Spinal cord (tissue), 10 donors: ENCODE data around the gene ZNF148. TPM values are rescaled to one million over a fixed set of nuclear protein-coding genes. Genes with fewer than 3 reads are reported as not detected.

ENCODE experiments used
- DNase-seq, 6 donors: peaks; one replicate each; pipeline versions ENCODE4 v3.0.0 to v3.0.0-alpha.2; 2013 to 2015; ENCODE audit warnings: low spot score in 6 of 6, low read depth in 4 of 6
- H3K27ac ChIP-seq: one replicate; pipeline ENCODE4 v1.5.1; 2013; ENCODE audit warnings: low read depth, low read length, control low read depth
- H3K27me3 ChIP-seq: one replicate; pipeline ENCODE4 v1.6.1; 2013; ENCODE audit warnings: low read length; ENCODE audit not compliant: control insufficient read depth, insufficient read depth
- H3K36me3 ChIP-seq: one replicate; pipeline ENCODE4 v1.6.1; 2013; ENCODE audit warnings: low read length; ENCODE audit not compliant: control insufficient read depth, insufficient read depth
- H3K4me1 ChIP-seq: one replicate; pipeline ENCODE4 v1.6.1; 2013; ENCODE audit warnings: low read length; ENCODE audit not compliant: control insufficient read depth, insufficient read depth
- H3K4me3 ChIP-seq: one replicate; pipeline ENCODE4 v1.5.1; 2013; ENCODE audit warnings: low read depth, low read length, control low read depth
- H3K9me3 ChIP-seq: one replicate; pipeline ENCODE4 v1.6.1; 2013; ENCODE audit warnings: low read length; ENCODE audit not compliant: control insufficient read depth, insufficient read depth
- WGBS: methylation state at CpG from one replicate; pipeline ENCODE4 v1.1.5; 2013; ENCODE audit warnings: missing lambda C conversion rate; ENCODE audit not compliant: insufficient coverage; 5-methylcytosine and 5-hydroxymethylcytosine counted together
- polyA plus RNA-seq, 2 donors: library from polyadenylated mRNA; unstranded; fragments of 120-200 nt; gene quantifications; one replicate each; pipeline ENCODE4 v1.2.1, GENCODE V29; 2013; ENCODE audit not compliant: insufficient read length in 2 of 2
- total RNA-seq, 2 donors: library from RNA; depleted of rRNA in 1 of 2; stranded (reverse); fragments of 120-200 nt in 1 of 2; fragments of >200 nt in 1 of 2; gene quantifications; one replicate each; pipeline versions ENCODE4 v1.2.3 to v1.2.4, GENCODE V29; 2013 to 2014
- donor health status: healthy.

ZNF148 gene
- total and polyA plus RNA-seq, 4 donors = 18.1 to 51.4 (median 40.8) TPM

GRCh38 chr3:125278155-125278554 lies 97.0 kb downstream of the ZNF148 start:
- Histone ChIP-seq H3K36me3 (peaks cover 3% of the 10 kb centered on the region), H3K4me1 (peaks cover 3% of the 10 kb centered on the region), H3K4me3 (no peak overlapping the region), H3K27me3 (no peaks in the 10 kb centered on the region), H3K9me3 (no peaks in the 10 kb centered on the region), H3K27ac (no peak overlapping the region)
- whole genome bisulfite sequencing = 100% methylated on average over 2 of the region's 2 CpGs
- DNase-seq = no peak

GRCh38 chr3:125271127-125271526 lies 104.0 kb downstream of the ZNF148 start:
- H3K9me3 ChIP-seq = peaks cover 4% of the 10 kb centered on the region
- 76% methylated on average over 6 of the region's 7 CpGs for WGBS
- no peak for DNase-seq
- H3K4me3 ChIP-seq = no peak overlapping the region
- no peaks in the 10 kb centered on the region for H3K27me3 ChIP-seq
- no peaks in the 10 kb centered on the region for H3K36me3 ChIP-seq
- no peaks in the 10 kb centered on the region for H3K4me1 ChIP-seq
- no peak overlapping the region for H3K27ac ChIP-seq

- Histone ChIP-seq H3K36me3 (no peaks in the 10 kb centered on the region), H3K27ac (no peak overlapping the region), H3K4me1 (no peaks in the 10 kb centered on the region), H3K4me3 (no peak overlapping the region), H3K27me3 (no peaks in the 10 kb centered on the region), H3K9me3 (peaks cover 4% of the 10 kb centered on the region)
- no CpG with 5 or more reads among the region's 1 CpG for WGBS
- DNase-seq = no peak
These were observed 107.7 kb downstream of the ZNF148 start for GRCh38 chr3:125267460-125267859.

DNA sequence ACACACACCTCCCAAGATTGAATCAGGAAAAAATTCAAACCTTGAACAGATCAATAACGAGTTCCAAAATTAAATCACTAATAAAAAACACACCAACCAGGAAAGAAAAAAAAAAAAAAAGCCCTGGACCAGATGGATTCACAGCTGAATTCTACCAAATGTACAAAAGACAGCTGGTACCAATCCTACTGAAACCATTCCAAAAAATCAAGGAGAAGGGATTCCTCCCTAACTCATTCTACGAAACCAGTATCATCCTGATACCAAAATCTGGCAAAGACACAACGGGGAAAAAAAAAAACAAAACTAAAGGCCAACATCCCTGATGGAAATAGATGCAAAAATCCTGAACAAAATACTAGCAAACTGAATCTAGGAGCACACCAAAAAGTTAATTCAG lies 108.2 kb downstream of the ZNF148 start:
- Histone ChIP-seq H3K27ac (no peak overlapping the region), H3K27me3 (no peaks in the 10 kb centered on the region), H3K9me3 (peaks cover 4% of the 10 kb centered on the region), H3K36me3 (no peaks in the 10 kb centered on the region), H3K4me1 (no peaks in the 10 kb centered on the region), H3K4me3 (no peak overlapping the region)
- DNase-seq = peak in 1 of 6 donors; percentile 52
- WGBS = no CpG with 5 or more reads among the region's 3 CpGs

DNA sequence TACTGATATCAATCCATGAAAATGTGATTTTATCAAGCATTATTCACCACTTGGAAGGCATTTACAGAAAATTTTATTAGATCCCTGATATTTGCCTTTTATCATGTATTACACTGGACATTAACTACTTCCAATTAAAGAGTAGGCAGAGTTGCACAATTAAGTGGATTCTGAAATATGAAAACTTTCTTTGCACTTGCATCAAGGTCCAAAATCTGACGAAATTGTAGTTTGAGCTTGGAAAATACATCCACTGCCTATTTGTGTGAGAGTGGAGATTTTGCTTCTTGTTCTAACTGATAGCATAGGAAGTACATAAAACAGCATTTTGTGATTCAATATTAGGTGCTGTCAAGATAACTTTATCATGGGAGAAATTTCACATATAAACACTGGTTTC lies 113.0 kb downstream of the ZNF148 start:
- no peaks in the 10 kb centered on the region for H3K4me1 ChIP-seq
- no peak overlapping the region for H3K4me3 ChIP-seq
- no peak overlapping the region for H3K27ac ChIP-seq
- H3K9me3 ChIP-seq = no peaks in the 10 kb centered on the region
- WGBS = no CpG with 5 or more reads among the region's 1 CpG
- no peaks in the 10 kb centered on the region for H3K36me3 ChIP-seq
- no peaks in the 10 kb centered on the region for H3K27me3 ChIP-seq
- DNase-seq = no peak

GRCh38 chr3:125261031-125261430 lies 114.1 kb downstream of the ZNF148 start:
- peaks cover 3% of the 10 kb centered on the region for H3K9me3 ChIP-seq
- no peaks in the 10 kb centered on the region for H3K4me1 ChIP-seq
- 83% methylated on average over 1 of the region's 1 CpG for WGBS
- no peaks in the 10 kb centered on the region for H3K27me3 ChIP-seq
- no peaks in the 10 kb centered on the region for H3K36me3 ChIP-seq
- no peak overlapping the region for H3K27ac ChIP-seq
- no peak overlapping the region for H3K4me3 ChIP-seq
- peak in 1 of 6 donors; percentile 17 for DNase-seq

GRCh38 chr3:125260158-125260557 lies 115.0 kb downstream of the ZNF148 start:
- Histone ChIP-seq H3K36me3 (no peaks in the 10 kb centered on the region), H3K9me3 (peaks cover 3% of the 10 kb centered on the region), H3K27ac (no peak overlapping the region), H3K4me1 (no peaks in the 10 kb centered on the region), H3K4me3 (no peak overlapping the region), H3K27me3 (no peaks in the 10 kb centered on the region)
- DNase-seq = no peak
- no CpG with 5 or more reads among the region's 2 CpGs for WGBS

DNA sequence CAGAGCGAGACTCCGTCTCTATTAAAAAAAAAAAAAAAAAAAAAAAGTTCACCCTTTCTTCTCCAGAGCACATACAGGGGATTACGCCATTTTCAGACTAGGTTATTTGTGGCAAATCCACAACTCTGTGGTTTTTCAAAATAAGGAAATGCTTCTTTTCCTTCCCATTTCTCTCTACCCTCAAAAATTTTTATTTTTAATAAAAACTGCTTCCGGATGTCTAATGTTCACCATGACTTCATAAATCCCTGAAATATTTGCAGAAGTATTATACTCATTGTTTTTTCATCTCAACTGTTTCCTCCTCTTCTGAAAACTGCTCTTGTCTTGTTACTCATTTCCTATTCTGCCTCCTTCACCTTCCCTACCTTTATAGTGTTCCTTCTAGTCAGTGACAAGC lies 117.6 kb downstream of the ZNF148 start:
- no peaks in the 10 kb centered on the region for H3K27me3 ChIP-seq
- peaks cover 3% of the 10 kb centered on the region for H3K9me3 ChIP-seq
- no peaks in the 10 kb centered on the region for H3K4me1 ChIP-seq
- H3K27ac ChIP-seq = no peak overlapping the region
- no peak overlapping the region for H3K4me3 ChIP-seq
- DNase-seq = no peak
- no CpG with 5 or more reads among the region's 4 CpGs for WGBS
- H3K36me3 ChIP-seq = no peaks in the 10 kb centered on the region

DNA sequence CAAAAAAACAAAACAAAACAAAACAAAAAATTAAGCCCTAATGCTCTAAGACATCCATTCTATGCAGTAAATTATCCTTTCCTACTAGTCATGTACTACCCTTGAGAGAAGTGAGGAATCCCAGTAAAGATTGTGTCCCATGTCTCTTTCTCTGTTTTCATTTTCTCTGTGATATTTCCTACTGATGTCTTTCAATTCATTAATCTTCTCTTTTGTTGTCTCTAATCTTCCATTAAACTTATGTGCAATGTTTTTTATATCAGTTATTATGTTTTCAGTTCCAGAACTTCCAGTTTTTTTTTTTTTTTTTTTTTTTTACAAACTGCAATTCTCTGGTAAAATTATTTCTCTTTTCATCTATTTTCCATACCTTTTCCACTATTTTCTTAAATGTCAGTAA lies 118.5 kb downstream of the ZNF148 start:
- Histone ChIP-seq H3K9me3 (peaks cover 3% of the 10 kb centered on the region), H3K4me3 (no peak overlapping the region), H3K27ac (no peak overlapping the region), H3K4me1 (no peaks in the 10 kb centered on the region), H3K36me3 (no peaks in the 10 kb centered on the region), H3K27me3 (no peaks in the 10 kb centered on the region)
- no peak for DNase-seq

DNA sequence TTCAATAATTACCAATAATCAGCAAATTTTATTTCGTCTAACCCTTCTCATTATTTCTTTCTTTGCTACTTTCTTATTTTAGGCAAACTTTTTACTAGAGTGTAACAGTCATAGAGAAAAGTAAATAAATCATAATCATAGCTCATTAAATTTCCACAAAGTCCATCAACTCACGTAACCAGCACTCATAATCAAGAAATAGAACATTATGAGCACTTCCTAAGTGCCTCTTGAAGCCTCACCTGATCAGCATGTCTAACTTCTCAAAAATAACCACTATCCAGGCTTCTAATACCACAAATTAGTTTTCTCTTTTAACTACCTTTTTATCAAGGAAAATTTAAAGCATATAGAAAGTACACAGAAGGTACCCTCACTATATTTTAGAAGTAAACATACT lies 124.2 kb downstream of the ZNF148 start:
- no peaks in the 10 kb centered on the region for H3K27me3 ChIP-seq
- WGBS = 83% methylated on average over 1 of the region's 2 CpGs
- no peaks in the 10 kb centered on the region for H3K4me1 ChIP-seq
- H3K27ac ChIP-seq = no peak overlapping the region
- no peak for DNase-seq
- no peak overlapping the region for H3K4me3 ChIP-seq
- no peaks in the 10 kb centered on the region for H3K9me3 ChIP-seq
- no peaks in the 10 kb centered on the region for H3K36me3 ChIP-seq
